Breast epithelium (tissue), 4 donors: ENCODE results near the gene SPNS2. TPM values are rescaled to one million over a fixed set of nuclear protein-coding genes. Genes with fewer than 3 reads are reported as not detected.

Experiments
- DNase-seq, 2 donors: peaks; one replicate each; pipeline ENCODE4 v3.0.0-alpha.2; 2019; ENCODE audit warnings: low spot score in 2 of 2
- H3K27ac ChIP-seq, 2 donors: fragments of 200-600 bp; sonication (generic) in 1 of 2; one replicate each; pipeline ENCODE4 v1.5.1; 2016 to 2019; ENCODE audit warnings: mild to moderate bottlenecking in 1 of 2
- H3K27me3 ChIP-seq, 2 donors: fragments of 200-600 bp; sonication (generic) in 1 of 2; one replicate each; pipeline versions ENCODE4 v1.5.1 to v1.6.0; 2017 to 2019; ENCODE audit warnings: control low read depth in 1 of 2, mild to moderate bottlenecking in 1 of 2
- H3K36me3 ChIP-seq: fragments of 200-600 bp; one replicate; pipeline ENCODE4 v1.5.1; 2019
- H3K4me1 ChIP-seq, 2 donors: fragments of 200-600 bp; sonication (generic); one replicate each; pipeline ENCODE4 v1.5.1; 2016 to 2019; ENCODE audit warnings: control low read depth in 1 of 2
- H3K4me3 ChIP-seq, 3 donors: fragments of 200-600 bp; sonication (generic); 1 replicate in 2 of 3; 2 replicates in 1 of 3; pipeline ENCODE4 v1.5.1; 2016 to 2019; ENCODE audit warnings: mild to moderate bottlenecking in 3 of 3, moderate library complexity in 2 of 3
- H3K9me3 ChIP-seq, 2 donors: fragments of 200-600 bp; sonication (generic) in 1 of 2; one replicate each; pipeline ENCODE4 v1.5.1; 2016 to 2019; ENCODE audit warnings: control low read depth in 1 of 2
- CTCF ChIP-seq, 3 donors: fragments of 450-650 bp; IDR thresholded peaks; one replicate each; pipeline ENCODE4 v1.5.1; 2016 to 2017; ENCODE audit warnings: antibody characterized with exemption in 3 of 3, mild to moderate bottlenecking in 3 of 3, moderate library complexity in 3 of 3
- POLR2A ChIP-seq: fragments of 450-650 bp; IDR thresholded peaks from one replicate; pipeline ENCODE4 v1.6.1; 2016; ENCODE audit warnings: antibody characterized with exemption, mild to moderate bottlenecking, moderate library complexity
- POLR2AphosphoS5 ChIP-seq, 3 donors: sonication (generic); formaldehyde crosslinking; IDR thresholded peaks; one replicate each; pipeline ENCODE4 v1.6.1; 2017; ENCODE audit warnings: antibody characterized with exemption in 3 of 3
- intact Hi-C: fragments of 100-400 bp; cut with DNase I; formaldehyde crosslinking; loops from one replicate; pipeline ENCODE4 v1.15.1; 2023; ENCODE audit warnings: low total_unique reads
- total RNA-seq, 3 donors: library from RNA; depleted of rRNA; stranded (reverse); fragments of >200 nt; gene quantifications; one replicate each; pipeline ENCODE4 v1.1.0, GENCODE V29; 2016

Gene SPNS2
- total RNA-seq, 3 donors from 2014 or later = 5.3 to 14.1 (median 11.5) TPM

DNA sequence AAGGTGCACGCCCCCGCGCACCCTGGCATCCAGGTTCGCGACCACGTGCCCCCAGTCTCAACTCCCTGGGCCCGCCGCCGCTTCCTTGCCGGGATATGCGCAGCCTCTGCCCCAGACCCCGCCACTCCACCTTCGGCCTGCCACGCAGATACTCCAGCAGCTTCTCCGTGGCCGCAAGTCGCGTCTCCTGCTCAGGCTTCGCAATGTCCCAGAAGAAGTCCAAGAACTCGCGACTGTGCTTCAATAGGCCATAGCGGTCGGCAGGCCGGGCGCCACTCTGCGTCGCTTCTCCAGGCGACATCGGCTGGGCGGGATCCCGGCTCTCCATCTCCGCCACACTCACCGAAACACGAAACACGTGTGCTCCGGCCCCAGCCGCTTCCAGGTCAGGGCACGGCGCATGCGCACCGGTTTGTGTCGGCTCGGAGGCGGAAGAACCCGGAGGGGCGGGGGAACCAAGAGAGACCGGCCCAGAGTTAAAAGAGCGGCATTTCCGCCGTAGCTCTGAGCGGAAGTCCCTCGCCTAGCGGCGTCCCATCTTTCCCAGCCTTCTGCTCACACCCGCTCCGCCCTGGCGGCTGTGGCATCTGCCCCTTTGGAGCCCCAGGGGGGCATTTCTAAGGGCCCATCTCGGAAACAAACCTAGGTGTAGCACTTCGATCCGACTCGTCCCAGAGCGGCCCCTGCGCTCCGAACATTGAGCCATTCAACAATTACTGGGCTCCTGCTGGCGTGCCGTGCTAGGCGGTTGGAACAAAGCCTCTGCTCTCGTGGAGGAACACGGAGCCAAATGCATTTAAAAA lies 56.5 kb downstream of the SPNS2 start, which contains the start of gene MYBBP1A:
TSS of gene MYBBP1A (minus strand) at position 388 of the 803 bp plus-strand sequence. CDS start at position 328, 60 bp downstream.
- Histone ChIP-seq H3K27ac (peak within 1 kb of the TSS; percentile 78 to 83), H3K4me3 (peak within 1 kb of the TSS; percentile 71 to 93 (median 88)), H3K27me3 (no peaks in the 10 kb centered on the region), H3K4me1 (peaks cover 7 to 27% of the 10 kb centered on the region in 2 donors), H3K9me3 (no peaks in the 10 kb centered on the region), H3K36me3 (no peaks in the 10 kb centered on the region)
- intact Hi-C loops = no loop called here
- DNase-seq = peak; percentile 92 to 97
- TF ChIP-seq POLR2A (peak; percentile 55), CTCF (IDR thresholded peaks at IDR 0.05) (peak in 1 of 3 donors; percentile 11), POLR2AphosphoS5 (IDR thresholded peaks at IDR 0.05) (peak in 2 of 3 donors; percentile 60 to 63)

GRCh38 chr17:4555873-4556759 lies 57.4 kb downstream of the SPNS2 start:
- H3K27me3 ChIP-seq = no peaks in the 10 kb centered on the region
- intact Hi-C loops = no loop called here
- TF ChIP-seq POLR2AphosphoS5 (IDR thresholded peaks at IDR 0.05) = no peak
- no peak for TF ChIP-seq POLR2A
- TF ChIP-seq CTCF (IDR thresholded peaks at IDR 0.05) = no peak
- H3K4me3 ChIP-seq = peak overlapping the region; percentile 71 to 93 (median 88)
- peaks cover 7 to 23% of the 10 kb centered on the region in 2 donors for H3K4me1 ChIP-seq
- H3K36me3 ChIP-seq = no peaks in the 10 kb centered on the region
- no peaks in the 10 kb centered on the region for H3K9me3 ChIP-seq
- H3K27ac ChIP-seq = peak overlapping the region; percentile 78 to 83
- no peak for DNase-seq

GRCh38 chr17:4556996-4557395 lies 58.3 kb downstream of the SPNS2 start:
- TF ChIP-seq POLR2A (no peak), POLR2AphosphoS5 (IDR thresholded peaks at IDR 0.05) (no peak), CTCF (IDR thresholded peaks at IDR 0.05) (no peak)
- H3K27me3 ChIP-seq = no peaks in the 10 kb centered on the region
- DNase-seq = no peak
- intact Hi-C loops = no loop called here
- no peak overlapping the region for H3K27ac ChIP-seq
- H3K4me3 ChIP-seq = no peak overlapping the region
- no peaks in the 10 kb centered on the region for H3K36me3 ChIP-seq
- no peaks in the 10 kb centered on the region for H3K9me3 ChIP-seq
- peaks cover 7 to 23% of the 10 kb centered on the region in 2 donors for H3K4me1 ChIP-seq

DNA sequence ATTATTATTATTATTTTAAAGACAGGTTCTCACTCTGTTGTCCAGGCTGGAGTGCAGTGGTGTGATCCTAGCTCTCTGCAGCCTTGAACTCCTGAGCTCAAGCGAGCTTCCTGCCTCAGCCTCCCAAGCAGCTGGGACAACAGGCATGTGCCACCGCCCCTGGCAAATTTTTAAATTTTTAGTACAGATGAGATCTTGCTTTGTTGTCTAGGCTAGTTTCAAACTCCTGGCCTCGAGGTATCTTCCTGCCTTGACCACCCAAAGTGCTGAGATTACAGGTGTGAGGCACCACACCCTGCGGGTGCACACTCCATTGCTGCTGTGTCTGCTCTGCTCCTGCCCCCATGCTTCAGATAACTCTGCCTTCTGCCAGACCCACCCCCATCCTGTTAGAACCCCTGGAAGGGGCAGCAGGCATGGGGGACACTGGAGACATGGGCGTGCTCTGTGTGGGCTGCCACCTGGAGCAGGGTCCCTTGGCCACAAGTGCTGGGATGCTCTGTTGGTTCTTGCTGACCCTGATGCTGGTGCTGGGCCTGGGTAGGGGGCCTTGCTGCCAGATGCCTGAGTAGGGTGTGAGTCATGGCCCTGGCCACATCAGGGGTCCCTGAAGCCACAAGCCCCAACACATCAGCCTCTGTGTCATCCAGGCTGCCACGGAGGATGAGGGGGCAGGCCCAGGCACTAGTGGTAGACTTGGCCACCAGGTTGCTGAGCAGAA lies 59.1 kb downstream of the SPNS2 start:
- no peak for DNase-seq
- H3K27me3 ChIP-seq = no peaks in the 10 kb centered on the region
- no peak overlapping the region for H3K27ac ChIP-seq
- H3K4me1 ChIP-seq = peaks cover 7 to 23% of the 10 kb centered on the region in 2 donors
- intact Hi-C loops = no loop called here
- TF ChIP-seq POLR2A (no peak), CTCF (IDR thresholded peaks at IDR 0.05) (no peak), POLR2AphosphoS5 (IDR thresholded peaks at IDR 0.05) (no peak)
- H3K9me3 ChIP-seq = no peaks in the 10 kb centered on the region
- no peak overlapping the region for H3K4me3 ChIP-seq
- no peaks in the 10 kb centered on the region for H3K36me3 ChIP-seq
